SK-N-MC (cell line): ENCODE measurements around the gene IL21.

ENCODE experiments used
- DNase-seq: peaks from one replicate; pipeline ENCODE4 v3.0.0-alpha.2; 2011; ENCODE audit warnings: low read depth, low spot score
- H3K27ac ChIP-seq: fragments of 200-600 bp; sonication (generic); 2 replicates; pipeline ENCODE4 v1.5.1; 2016; ENCODE audit warnings: mixed run types
- H3K36me3 ChIP-seq: fragments of 200-600 bp; sonication (generic); 2 replicates; pipeline ENCODE4 v1.6.1; 2017; ENCODE audit warnings: antibody characterized with exemption, low read length, mixed read lengths; ENCODE audit not compliant: insufficient read depth
- H3K4me3 ChIP-seq: fragments of 200-600 bp; sonication (generic); 2 replicates; pipeline ENCODE4 v1.5.1; 2016
- H3K9ac ChIP-seq: fragments of 200-600 bp; sonication (generic); 2 replicates; pipeline ENCODE4 v1.8.0; 2017; ENCODE audit warnings: mixed run types, mixed read lengths; ENCODE audit not compliant: insufficient read length
- H3K9me3 ChIP-seq: fragments of 200-600 bp; sonication (generic); 2 replicates; pipeline ENCODE4 v1.6.1; 2017; ENCODE audit warnings: low read depth, mild to moderate bottlenecking, antibody characterized with exemption, low read length, moderate library complexity, mixed read lengths
- EZH2 ChIP-seq: fragments of 200-600 bp; sonication (generic); IDR thresholded peaks from one replicate; pipeline ENCODE4 v1.6.1; 2017; ENCODE audit warnings: antibody characterized with exemption
- FOXP2 ChIP-seq: optimal IDR thresholded peaks from 2 replicates; pipeline ENCODE3; 2011; ENCODE audit warnings: mild to moderate bottlenecking, moderate library complexity; ENCODE audit not compliant: insufficient read depth; ENCODE audit errors: extremely low read length, control extremely low read depth
- POLR2AphosphoS5 ChIP-seq: IDR thresholded peaks from 2 replicates; pipeline ENCODE4 v1.6.1; 2012; ENCODE audit warnings: mild to moderate bottlenecking, low read depth, low read length, borderline replicate concordance

IL21 gene

GRCh38 chr4:122603156-122603574, 17.7 kb downstream of the IL21 start:
- no peaks in the 10 kb centered on the region for H3K9me3 ChIP-seq
- H3K27ac ChIP-seq: no peak overlapping the region
- TF ChIP-seq EZH2 (no peak), FOXP2 (no peak), POLR2AphosphoS5 (no peak)
- no peaks in the 10 kb centered on the region for H3K36me3 ChIP-seq
- DNase-seq: no peak
- H3K4me3 ChIP-seq: no peak overlapping the region
- H3K9ac ChIP-seq: no peak overlapping the region

GRCh38 chr4:122602277-122603142, 18.4 kb downstream of the IL21 start:
- Histone ChIP-seq H3K4me3 (no peak overlapping the region), H3K36me3 (no peaks in the 10 kb centered on the region), H3K27ac (no peak overlapping the region), H3K9ac (no peak overlapping the region), H3K9me3 (no peaks in the 10 kb centered on the region)
- no peak for TF ChIP-seq EZH2
- no peak for TF ChIP-seq POLR2AphosphoS5
- no peak for TF ChIP-seq FOXP2
- DNase-seq: no peak

GRCh38 chr4:122591196-122591595, 29.7 kb downstream of the IL21 start:
- Histone ChIP-seq H3K9me3 (no peaks in the 10 kb centered on the region), H3K4me3 (no peak overlapping the region), H3K9ac (no peak overlapping the region), H3K27ac (no peak overlapping the region), H3K36me3 (no peaks in the 10 kb centered on the region)
- no peak for TF ChIP-seq EZH2
- no peak for TF ChIP-seq FOXP2
- no peak for TF ChIP-seq POLR2AphosphoS5
- DNase-seq: no peak

- DNase-seq: no peak
Observed at GRCh38 chr4:122588453-122589238, 32.2 kb downstream of the IL21 start.

GRCh38 chr4:122584519-122584918, 36.3 kb downstream of the IL21 start:
- no peak for DNase-seq

More at GRCh38 chr4:122588453-122589238, 32.2 kb downstream of the IL21 start:
- H3K27ac ChIP-seq: no peak overlapping the region
- H3K9me3 ChIP-seq: no peaks in the 10 kb centered on the region
- TF ChIP-seq POLR2AphosphoS5: no peak
- TF ChIP-seq EZH2: no peak
- no peak for TF ChIP-seq FOXP2
- no peak overlapping the region for H3K4me3 ChIP-seq
- H3K9ac ChIP-seq: no peak overlapping the region
- H3K36me3 ChIP-seq: no peaks in the 10 kb centered on the region

GRCh38 chr4:122583906-122584305, 37.0 kb downstream of the IL21 start:
- H3K36me3 ChIP-seq: no peaks in the 10 kb centered on the region
- no peak overlapping the region for H3K4me3 ChIP-seq
- TF ChIP-seq POLR2AphosphoS5 (no peak), FOXP2 (no peak), EZH2 (no peak)
- H3K9me3 ChIP-seq: no peaks in the 10 kb centered on the region
- no peak for DNase-seq
- peak overlapping the region; percentile 20 for H3K9ac ChIP-seq
- H3K27ac ChIP-seq: no peak overlapping the region

More at GRCh38 chr4:122584519-122584918, 36.3 kb downstream of the IL21 start:
- no peak overlapping the region for H3K9ac ChIP-seq
- no peak overlapping the region for H3K4me3 ChIP-seq
- no peak for TF ChIP-seq FOXP2
- TF ChIP-seq EZH2: no peak
- TF ChIP-seq POLR2AphosphoS5: no peak
- H3K36me3 ChIP-seq: no peaks in the 10 kb centered on the region
- H3K9me3 ChIP-seq: no peaks in the 10 kb centered on the region
- no peak overlapping the region for H3K27ac ChIP-seq

GRCh38 chr4:122577808-122578781, 42.8 kb downstream of the IL21 start:
- no peak for TF ChIP-seq EZH2
- no peak; the same call in 1 of the 2 replicates for TF ChIP-seq POLR2AphosphoS5
- no peak for TF ChIP-seq FOXP2
- peak; percentile 88 for DNase-seq
- Histone ChIP-seq H3K27ac (no peak overlapping the region), H3K9me3 (no peaks in the 10 kb centered on the region), H3K4me3 (peak overlapping the region; percentile 56), H3K36me3 (no peaks in the 10 kb centered on the region), H3K9ac (peak overlapping the region; percentile 35)

- H3K36me3 ChIP-seq: no peaks in the 10 kb centered on the region
- no peaks in the 10 kb centered on the region for H3K9me3 ChIP-seq
- no peak overlapping the region for H3K27ac ChIP-seq
- no peak overlapping the region for H3K4me3 ChIP-seq
- no peak for DNase-seq
- TF ChIP-seq POLR2AphosphoS5: no peak
- no peak overlapping the region for H3K9ac ChIP-seq
Observed at GRCh38 chr4:122577189-122577553, 43.7 kb downstream of the IL21 start.
